PC-9 (cell line): Measurements from ENCODE around the gene ACTR3C. TPM values are rescaled to one million over a fixed set of nuclear protein-coding genes. Genes with fewer than 3 reads are reported as not detected.

ENCODE experiments used
- BruUV-seq: library from RNA; stranded (reverse); fragments of 400-500 nt; replicated peaks from 2 replicates; lab custom pipeline; 2021; lab: Mats Ljungman, UMichigan
- CTCF ChIA-PET: fragments of 300-600 bp; sonication (Branson Sonifier 250); formaldehyde crosslinking; loops from one replicate; lab custom pipeline; 2022; ENCODE audit warnings: antibody characterized with exemption; lab: Charles Lee
- POLR2A ChIA-PET: fragments of 300-600 bp; sonication (Branson Sonifier 250); formaldehyde crosslinking; loops from one replicate; lab custom pipeline; 2022; ENCODE audit warnings: antibody characterized with exemption; ENCODE audit not compliant: unreplicated experiment; lab: Charles Lee
- DNase-seq, 2 experiments: peaks; one replicate each; pipeline versions ENCODE4 v3.0.0 to v3.0.0-alpha.2; 2015 to 2022; ENCODE audit warnings: mixed read lengths in 1 of 2
- H2AFZ ChIP-seq: fragments of 200-600 bp; sonication (generic); 2 replicates; pipeline ENCODE4 v1.8.1; 2017; ENCODE audit warnings: antibody characterized with exemption
- H3F3A ChIP-seq: fragments of 200-600 bp; sonication (generic); 2 replicates; pipeline ENCODE4 v1.8.1; 2017; ENCODE audit warnings: antibody characterized with exemption, mild to moderate bottlenecking, low read depth; ENCODE audit not compliant: insufficient read depth
- H3K27ac ChIP-seq: fragments of 200-600 bp; sonication (generic); 2 replicates; pipeline ENCODE4 v1.6.1; 2016; ENCODE audit warnings: mixed run types
- H3K27me3 ChIP-seq: fragments of 200-600 bp; sonication (generic); 2 replicates; pipeline ENCODE4 v1.6.1; 2016; ENCODE audit warnings: low read depth, mixed run types; ENCODE audit not compliant: insufficient read depth
- H3K36me3 ChIP-seq: fragments of 200-600 bp; sonication (generic); 2 replicates; pipeline ENCODE4 v1.6.1; 2016; ENCODE audit warnings: low read depth, mixed run types
- H3K4me1 ChIP-seq: fragments of 200-600 bp; sonication (generic); replicated peaks from 2 replicates; pipeline ENCODE4 v1.6.1; 2016; ENCODE audit warnings: mixed run types; ENCODE audit not compliant: insufficient read depth
- H3K4me2 ChIP-seq: fragments of 200-600 bp; sonication (generic); 2 replicates; pipeline ENCODE4 v1.6.1; 2017; ENCODE audit warnings: mixed run types
- H3K4me3 ChIP-seq: fragments of 200-600 bp; sonication (generic); 2 replicates; pipeline ENCODE4 v1.6.1; 2016; ENCODE audit warnings: mixed run types
- H3K79me2 ChIP-seq: fragments of 200-600 bp; sonication (generic); 2 replicates; pipeline ENCODE4 v1.6.1; 2017; ENCODE audit warnings: low read depth, mixed run types
- H3K9me2 ChIP-seq: fragments of 200-600 bp; sonication (generic); 2 replicates; pipeline ENCODE4 v1.8.1; 2017; ENCODE audit warnings: mild to moderate bottlenecking; ENCODE audit not compliant: insufficient read depth
- H3K9me3 ChIP-seq: fragments of 200-600 bp; sonication (generic); 2 replicates; pipeline ENCODE4 v1.8.1; 2016; ENCODE audit warnings: low read depth; ENCODE audit not compliant: insufficient read depth
- H4K20me1 ChIP-seq: fragments of 200-600 bp; sonication (generic); 2 replicates; pipeline ENCODE4 v1.8.1; 2017; ENCODE audit not compliant: insufficient read depth
- CTCF ChIP-seq: fragments of 200-600 bp; sonication (generic); conservative IDR thresholded peaks from 2 replicates; pipeline ENCODE4 v1.6.1; 2017; ENCODE audit warnings: mixed run types, antibody characterized with exemption, mild to moderate bottlenecking, moderate library complexity
- EZH2 ChIP-seq: fragments of 200-600 bp; sonication (generic); IDR thresholded peaks from 2 replicates; pipeline ENCODE4 v1.8.0; 2017; ENCODE audit warnings: antibody characterized with exemption, low read depth
- intact Hi-C: fragments of 100-400 bp; cut with micrococcal nuclease; formaldehyde crosslinking; loops from one replicate; pipeline ENCODE4 v1.10.0; 2022; ENCODE audit not compliant: unreplicated experiment
- total RNA-seq: library from RNA; stranded (reverse); gene quantifications from 2 replicates; pipeline ENCODE4 v1.2.3, GENCODE V29; 2021

ACTR3C gene
- total RNA-seq, 1 experiment from 2014 or later = 34.5 TPM

DNA sequence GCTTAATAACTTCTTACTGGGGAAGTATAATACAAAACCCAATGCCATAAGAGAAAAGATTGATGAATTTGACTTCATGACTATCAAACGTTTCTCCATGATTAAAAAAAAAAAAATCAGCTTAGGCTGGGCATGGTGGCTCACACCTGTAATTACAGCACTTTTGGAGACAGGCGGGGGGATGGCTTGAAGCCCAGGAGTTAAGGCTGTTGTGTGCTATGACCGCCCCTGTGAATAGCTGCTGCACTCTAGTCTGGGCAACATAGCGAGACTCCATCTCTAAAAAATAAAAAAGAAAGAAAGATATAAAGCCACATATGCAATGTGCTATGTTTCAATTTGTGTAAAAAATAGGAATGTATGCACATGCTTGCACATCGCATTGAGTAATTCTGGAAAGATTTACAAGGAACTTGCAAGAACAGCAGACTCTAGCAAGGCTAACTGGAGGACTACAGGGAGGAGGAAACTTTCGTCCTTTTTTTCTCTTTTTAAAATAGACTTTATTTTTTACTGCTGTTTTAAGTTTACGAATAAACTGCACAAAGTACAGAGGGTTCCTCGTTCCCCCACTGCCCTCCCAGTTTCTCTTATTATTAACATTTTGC lies 28.3 kb upstream of the ACTR3C start:
- Histone ChIP-seq H2AFZ (no peak overlapping the region), H3K9me3 (no peaks in the 10 kb centered on the region), H3K79me2 (no peaks in the 10 kb centered on the region), H3K36me3 (no peaks in the 10 kb centered on the region), H3K27ac (no peak overlapping the region), H3K4me1 (peaks cover 8% of the 10 kb centered on the region; the same call in 1 of the 2 replicates), H3K4me2 (no peak overlapping the region), H3K9me2 (no peaks in the 10 kb centered on the region), H3K27me3 (no peaks in the 10 kb centered on the region), H3F3A (peaks cover 5% of the 10 kb centered on the region), H4K20me1 (no peaks in the 10 kb centered on the region), H3K4me3 (no peak overlapping the region)
- TF ChIP-seq EZH2 = no peak
- TF ChIP-seq CTCF = no peak
- BruUV-seq = no TSS peak
- ChIA-PET POLR2A (no interaction called here), CTCF (no interaction called here)
- DNase-seq = no peak
- intact Hi-C loops = no loop called here

- intact Hi-C loops = no loop called here
- CTCF ChIA-PET = no interaction called here
- TF ChIP-seq EZH2 (no peak), CTCF (no peak)
Observed at GRCh38 chr7:150346922-150347321, 23.6 kb upstream of the ACTR3C start.

DNA sequence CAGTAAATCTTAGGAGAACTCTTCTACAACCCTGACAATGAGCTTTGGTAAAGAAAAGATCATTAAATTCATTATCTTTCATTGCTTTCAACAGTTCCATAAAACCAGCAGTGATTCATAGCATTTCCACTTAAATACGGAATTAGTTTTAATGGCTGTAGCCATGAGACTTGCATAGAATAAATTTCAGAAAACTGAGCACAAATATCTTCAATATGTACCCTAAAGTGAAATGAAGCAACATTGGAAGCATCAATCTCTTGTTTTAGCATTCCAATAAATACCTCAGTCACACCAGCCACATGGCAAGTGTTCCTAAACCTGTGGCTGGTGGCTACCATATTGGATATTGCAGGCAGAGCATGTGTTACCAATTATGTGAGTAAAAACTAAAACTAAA lies 21.7 kb upstream of the ACTR3C start:
- Histone ChIP-seq H4K20me1 (no peaks in the 10 kb centered on the region), H3K4me3 (no peak overlapping the region), H3K9me2 (no peaks in the 10 kb centered on the region), H3K36me3 (no peaks in the 10 kb centered on the region), H3K27me3 (no peaks in the 10 kb centered on the region), H3K79me2 (no peaks in the 10 kb centered on the region), H3K4me1 (no peaks in the 10 kb centered on the region), H3K9me3 (peaks cover 4% of the 10 kb centered on the region; the same call in 1 of the 2 replicates), H3K27ac (no peak overlapping the region), H3F3A (no peaks in the 10 kb centered on the region), H2AFZ (no peak overlapping the region), H3K4me2 (no peak overlapping the region)
- ChIA-PET POLR2A (interaction anchor here (0.6 kb wide), 1 partner anchor 21 kb away, joined by 7 read pairs; no protein-coding TSS in a partner anchor), CTCF (interaction anchor here (0.5 kb wide), 1 partner anchor 11 kb away, joined by 6 read pairs; no protein-coding TSS in a partner anchor)
- TF ChIP-seq EZH2 (no peak), CTCF (no peak)
- no peak for DNase-seq
- intact Hi-C loops = no loop called here
- no TSS peak for BruUV-seq

More at GRCh38 chr7:150346922-150347321, 23.6 kb upstream of the ACTR3C start:
- Histone ChIP-seq H3K4me1 (peaks cover 4% of the 10 kb centered on the region; the same call in 1 of the 2 replicates), H3K27ac (no peak overlapping the region), H3F3A (peaks cover 5% of the 10 kb centered on the region; the same call in 1 of the 2 replicates), H3K4me3 (no peak overlapping the region), H3K4me2 (no peak overlapping the region), H4K20me1 (no peaks in the 10 kb centered on the region), H2AFZ (no peak overlapping the region), H3K9me3 (peaks cover 4% of the 10 kb centered on the region; the same call in 1 of the 2 replicates), H3K79me2 (no peaks in the 10 kb centered on the region), H3K9me2 (no peaks in the 10 kb centered on the region), H3K27me3 (no peaks in the 10 kb centered on the region), H3K36me3 (no peaks in the 10 kb centered on the region)
- POLR2A ChIA-PET = no interaction called here
- no peak for DNase-seq
- no TSS peak for BruUV-seq
